ENCODE results near the gene PTPRT.

Gene PTPRT

DNA sequence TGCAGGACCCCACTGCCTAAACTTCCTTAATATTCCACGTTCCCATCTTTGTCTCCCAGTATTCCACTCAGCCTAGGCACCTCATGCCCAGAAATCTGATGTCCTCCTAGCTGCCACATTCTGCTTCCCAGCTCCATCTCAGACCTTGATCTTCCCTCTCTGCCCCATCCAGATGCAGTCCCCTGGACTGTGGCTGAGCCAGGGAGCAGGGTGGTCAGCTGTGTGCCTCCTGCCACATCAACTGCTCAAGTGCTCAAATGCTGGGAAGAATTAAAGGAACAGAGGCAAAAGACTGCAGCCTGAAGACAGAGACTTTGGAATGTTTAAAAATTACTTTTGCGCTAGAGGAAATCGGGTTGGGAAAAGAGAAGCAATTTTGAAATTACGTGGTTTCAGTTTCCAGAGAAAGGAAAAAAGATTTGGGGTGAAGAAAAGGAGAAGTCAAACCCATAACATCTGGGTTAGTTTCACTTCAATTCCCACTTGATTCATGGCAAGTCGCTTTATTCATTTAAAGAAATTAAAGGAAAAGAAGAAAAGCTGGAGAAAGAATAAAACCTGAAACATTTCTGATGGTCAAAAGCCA, 704.8 kb downstream of the PTPRT start (continued):
- TF ChIP-seq ZNF174 (tag by site-specific recombination; IDR thresholded peaks at IDR 0.05) (no peak), KLF1 (tag by site-specific recombination; IDR thresholded peaks at IDR 0.05) (no peak), HIC1 (tag by site-specific recombination; IDR thresholded peaks at IDR 0.05) (no peak), ZFP3 (tag by site-specific recombination; IDR thresholded peaks at IDR 0.05; ENCODE audit: low read depth) (no peak), ZFP41 (tag by site-specific recombination; IDR thresholded peaks at IDR 0.05; ENCODE audit: borderline replicate concordance) (no peak), ZNF623 (tag by site-specific recombination; IDR thresholded peaks at IDR 0.05) (no peak), YY1 (tag by site-specific recombination; IDR thresholded peaks at IDR 0.05) (no peak), ZXDB (tag by site-specific recombination; IDR thresholded peaks at IDR 0.05) (no peak), ZNF26 (tag by site-specific recombination; IDR thresholded peaks at IDR 0.05) (no peak), ZNF791 (tag by site-specific recombination; IDR thresholded peaks at IDR 0.05) (no peak), ZNF302 (tag by site-specific recombination; IDR thresholded peaks at IDR 0.05; ENCODE audit: low read depth) (no peak), ZNF639 (tag by site-specific recombination; IDR thresholded peaks at IDR 0.05) (no peak)
- TF ChIP-seq, protein P1, sequence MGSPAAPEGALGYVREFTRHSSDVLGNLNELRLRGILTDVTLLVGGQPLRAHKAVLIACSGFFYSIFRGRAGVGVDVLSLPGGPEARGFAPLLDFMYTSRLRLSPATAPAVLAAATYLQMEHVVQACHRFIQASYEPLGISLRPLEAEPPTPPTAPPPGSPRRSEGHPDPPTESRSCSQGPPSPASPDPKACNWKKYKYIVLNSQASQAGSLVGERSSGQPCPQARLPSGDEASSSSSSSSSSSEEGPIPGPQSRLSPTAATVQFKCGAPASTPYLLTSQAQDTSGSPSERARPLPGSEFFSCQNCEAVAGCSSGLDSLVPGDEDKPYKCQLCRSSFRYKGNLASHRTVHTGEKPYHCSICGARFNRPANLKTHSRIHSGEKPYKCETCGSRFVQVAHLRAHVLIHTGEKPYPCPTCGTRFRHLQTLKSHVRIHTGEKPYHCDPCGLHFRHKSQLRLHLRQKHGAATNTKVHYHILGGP (tag by site-specific recombination; IDR thresholded peaks at IDR 0.05), result no peak

DNA sequence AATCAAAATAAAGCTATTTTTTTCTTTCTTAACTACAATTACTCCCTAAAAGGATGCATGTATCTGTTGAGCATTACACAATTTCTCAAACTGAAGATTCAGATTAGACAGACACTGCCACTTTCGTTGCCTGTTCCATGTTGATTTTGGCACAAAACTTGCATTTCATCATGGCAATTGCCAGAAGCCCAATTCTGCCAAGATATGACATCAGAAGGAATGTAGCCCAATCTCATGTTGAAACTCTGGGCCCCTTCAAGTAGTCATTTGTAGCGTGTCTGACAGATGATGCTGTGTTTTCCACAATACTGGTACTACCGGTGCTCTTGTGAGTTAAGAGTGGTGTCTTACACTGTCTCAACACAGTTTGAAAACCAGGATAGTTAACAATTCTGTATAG, 705.4 kb downstream of the PTPRT start:
- no peaks in the 10 kb centered on the region for H3K36me3 ChIP-seq (ENCODE audit: control insufficient read depth in 2 of 2, insufficient read depth in 1 of 2, low read length in 2 of 2)
- CTCF ChIA-PET, result interaction anchor here (0.6 to 1.0 kb wide), 8 partner anchors 9 to 900 kb away, joined by 3 to 5 read pairs (median 4); no protein-coding TSS in a partner anchor
- POLR2A ChIA-PET, result no interaction called here
- TF ChIP-seq ZBTB21 (tag by site-specific recombination; IDR thresholded peaks at IDR 0.05) (peak; percentile 44), GFI1B (tag by site-specific recombination; IDR thresholded peaks at IDR 0.05) (no peak), REPIN1 (tag by site-specific recombination; IDR thresholded peaks at IDR 0.05; ENCODE audit: low read depth) (no peak), ZNF692 (tag by site-specific recombination; IDR thresholded peaks at IDR 0.05) (no peak), WT1 (tag by site-specific recombination; IDR thresholded peaks at IDR 0.05) (no peak), SETDB1 (IDR thresholded peaks at IDR 0.05; ENCODE audit: insufficient read length, low read length) (no peak)
- TF ChIP-seq, protein P2, sequence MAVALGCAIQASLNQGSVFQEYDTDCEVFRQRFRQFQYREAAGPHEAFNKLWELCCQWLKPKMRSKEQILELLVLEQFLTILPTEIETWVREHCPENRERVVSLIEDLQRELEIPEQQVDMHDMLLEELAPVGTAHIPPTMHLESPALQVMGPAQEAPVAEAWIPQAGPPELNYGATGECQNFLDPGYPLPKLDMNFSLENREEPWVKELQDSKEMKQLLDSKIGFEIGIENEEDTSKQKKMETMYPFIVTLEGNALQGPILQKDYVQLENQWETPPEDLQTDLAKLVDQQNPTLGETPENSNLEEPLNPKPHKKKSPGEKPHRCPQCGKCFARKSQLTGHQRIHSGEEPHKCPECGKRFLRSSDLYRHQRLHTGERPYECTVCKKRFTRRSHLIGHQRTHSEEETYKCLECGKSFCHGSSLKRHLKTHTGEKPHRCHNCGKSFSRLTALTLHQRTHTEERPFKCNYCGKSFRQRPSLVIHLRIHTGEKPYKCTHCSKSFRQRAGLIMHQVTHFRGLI (tag by site-specific recombination; IDR thresholded peaks at IDR 0.05), result no peak
- no peak overlapping the region for H3K4me3 ChIP-seq (ENCODE audit: low read depth, low read length)
- H3K4me1 ChIP-seq (ENCODE audit: control insufficient read depth, insufficient read depth, low read length), result no peaks in the 10 kb centered on the region
- no peaks in the 10 kb centered on the region for H3K9me3 ChIP-seq (ENCODE audit: control insufficient read depth, insufficient read depth, low read depth, low read length)
- H3K27ac ChIP-seq (ENCODE audit: extremely low read depth, low read depth, low read length), result no peak overlapping the region
